Ovary (tissue), 3 donors: ENCODE results near the gene RGS6.

Experiments
- EP300 ChIP-seq: sonication (generic); formaldehyde crosslinking; IDR thresholded peaks from one replicate; pipeline ENCODE4 v1.6.1; 2017; ENCODE audit warnings: antibody characterized with exemption
- POLR2A ChIP-seq: fragments of 450-650 bp; IDR thresholded peaks from one replicate; pipeline ENCODE4 v1.6.1; 2017; ENCODE audit warnings: antibody characterized with exemption, mild to moderate bottlenecking, moderate library complexity
- TF ChIP-seq, protein P1 (sequence below), 3 donors: fragments of 450-650 bp in 2 of 3; fragments of 200-600 bp in 1 of 3; IDR thresholded peaks; one replicate each; pipeline versions ENCODE4 v1.5.1 to v1.8.0; 2016 to 2022; ENCODE audit warnings: antibody characterized with exemption in 3 of 3, mild to moderate bottlenecking in 1 of 3
- donor health status: DM: no; HTN: no; CAD: no.

DNA sequence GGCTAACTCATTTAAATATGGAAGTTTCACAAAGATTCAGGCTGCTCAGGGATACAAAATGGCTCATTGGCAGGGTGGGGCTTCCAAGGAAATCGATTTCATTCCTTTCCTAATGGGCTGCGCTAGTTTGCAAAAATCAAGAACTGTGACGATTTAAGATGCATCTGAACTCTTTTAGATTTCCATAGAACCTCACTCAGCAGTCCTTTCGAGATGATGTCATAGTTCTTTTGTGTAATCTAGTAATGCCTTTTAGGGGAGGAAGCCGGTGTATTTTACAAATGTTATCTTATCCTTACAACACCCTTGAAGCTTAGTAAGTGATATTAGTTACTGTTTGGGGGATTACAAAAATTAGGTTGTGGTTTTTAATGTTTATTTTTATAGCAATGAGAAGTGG lies 239.8 kb downstream of the RGS6 start:
- TF ChIP-seq, protein P1, sequence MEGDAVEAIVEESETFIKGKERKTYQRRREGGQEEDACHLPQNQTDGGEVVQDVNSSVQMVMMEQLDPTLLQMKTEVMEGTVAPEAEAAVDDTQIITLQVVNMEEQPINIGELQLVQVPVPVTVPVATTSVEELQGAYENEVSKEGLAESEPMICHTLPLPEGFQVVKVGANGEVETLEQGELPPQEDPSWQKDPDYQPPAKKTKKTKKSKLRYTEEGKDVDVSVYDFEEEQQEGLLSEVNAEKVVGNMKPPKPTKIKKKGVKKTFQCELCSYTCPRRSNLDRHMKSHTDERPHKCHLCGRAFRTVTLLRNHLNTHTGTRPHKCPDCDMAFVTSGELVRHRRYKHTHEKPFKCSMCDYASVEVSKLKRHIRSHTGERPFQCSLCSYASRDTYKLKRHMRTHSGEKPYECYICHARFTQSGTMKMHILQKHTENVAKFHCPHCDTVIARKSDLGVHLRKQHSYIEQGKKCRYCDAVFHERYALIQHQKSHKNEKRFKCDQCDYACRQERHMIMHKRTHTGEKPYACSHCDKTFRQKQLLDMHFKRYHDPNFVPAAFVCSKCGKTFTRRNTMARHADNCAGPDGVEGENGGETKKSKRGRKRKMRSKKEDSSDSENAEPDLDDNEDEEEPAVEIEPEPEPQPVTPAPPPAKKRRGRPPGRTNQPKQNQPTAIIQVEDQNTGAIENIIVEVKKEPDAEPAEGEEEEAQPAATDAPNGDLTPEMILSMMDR (IDR thresholded peaks at IDR 0.05), result no peak
- TF ChIP-seq POLR2A (no peak), EP300 (no peak)
